GM19035 (cell line): ENCODE data around the gene GMEB2.
"Not testable (repeated sequence)": the region's sequence is repeated elsewhere in the genome, so short reads cannot be mapped to it uniquely, and the experiment has no call there.

Source experiments
- ATAC-seq: cut with Tn5 transposase; IDR thresholded peaks from one replicate; pipeline ENCODE4 v1.9.1; 2021; ENCODE audit not compliant: unreplicated experiment

Gene GMEB2

GRCh38 chr20:63626424-63627128 is at the start of gene GMEB2:
Gene GMEB2 (minus strand): TSS chr20:63627101. CDS start chr20:63619397, 7,704 bp downstream.
- peak; percentile 50 for ATAC-seq

GRCh38 chr20:63675681-63676368 is 48.9 kb upstream of the GMEB2 start:
- no peak for ATAC-seq

GRCh38 chr20:63673951-63674350 is 47.0 kb upstream of the GMEB2 start:
- no peak for ATAC-seq

GRCh38 chr20:63672666-63673065 is 45.8 kb upstream of the GMEB2 start:
- ATAC-seq, result no peak

- ATAC-seq, result not testable (repeated sequence)
Measured at GRCh38 chr20:63671695-63672094, 44.8 kb upstream of the GMEB2 start.

GRCh38 chr20:63668351-63668750 is 41.5 kb upstream of the GMEB2 start:
- ATAC-seq, result no peak

- ATAC-seq, result no peak
Measured at GRCh38 chr20:63667858-63668257, 41.0 kb upstream of the GMEB2 start.

GRCh38 chr20:63665708-63666107 is 38.8 kb upstream of the GMEB2 start:
- no peak for ATAC-seq

GRCh38 chr20:63664861-63665594 is 38.1 kb upstream of the GMEB2 start:
- no peak for ATAC-seq

- ATAC-seq, result no peak
Measured at GRCh38 chr20:63664143-63664851, 37.4 kb upstream of the GMEB2 start.

- no peak for ATAC-seq
Measured at GRCh38 chr20:63663332-63664066, 36.6 kb upstream of the GMEB2 start.

- ATAC-seq, result no peak
Measured at GRCh38 chr20:63662813-63663189, 35.9 kb upstream of the GMEB2 start.

- no peak for ATAC-seq
Measured at GRCh38 chr20:63661959-63662812, 35.3 kb upstream of the GMEB2 start.

GRCh38 chr20:63661108-63661507 is 34.2 kb upstream of the GMEB2 start:
- ATAC-seq, result no peak

- ATAC-seq, result no peak
Measured at GRCh38 chr20:63660622-63661021, 33.7 kb upstream of the GMEB2 start.

GRCh38 chr20:63660174-63660573 is 33.3 kb upstream of the GMEB2 start:
- ATAC-seq, result not testable (repeated sequence)

GRCh38 chr20:63659370-63659769 is 32.5 kb upstream of the GMEB2 start:
- ATAC-seq, result no peak

GRCh38 chr20:63658749-63659187 is 31.9 kb upstream of the GMEB2 start:
- peak; percentile 16 for ATAC-seq

GRCh38 chr20:63657937-63658748 is 31.2 kb upstream of the GMEB2 start, which contains the start of gene RTEL1:
Gene RTEL1 (plus strand): TSS chr20:63658312. CDS start chr20:63659403, 1,091 bp downstream.
- ATAC-seq, result peak; percentile 88
